ENCODE results near the gene TMEM132D.

TMEM132D gene

GRCh38 chr12:129676411-129676810, 227.4 kb downstream of the TMEM132D start:
- no peaks in the 10 kb centered on the region for H3K4me1 ChIP-seq (ENCODE audit: low read depth, poor library complexity, severe bottlenecking)
- H3K4me2 ChIP-seq: no peak overlapping the region
- TF ChIP-seq, protein P1, sequence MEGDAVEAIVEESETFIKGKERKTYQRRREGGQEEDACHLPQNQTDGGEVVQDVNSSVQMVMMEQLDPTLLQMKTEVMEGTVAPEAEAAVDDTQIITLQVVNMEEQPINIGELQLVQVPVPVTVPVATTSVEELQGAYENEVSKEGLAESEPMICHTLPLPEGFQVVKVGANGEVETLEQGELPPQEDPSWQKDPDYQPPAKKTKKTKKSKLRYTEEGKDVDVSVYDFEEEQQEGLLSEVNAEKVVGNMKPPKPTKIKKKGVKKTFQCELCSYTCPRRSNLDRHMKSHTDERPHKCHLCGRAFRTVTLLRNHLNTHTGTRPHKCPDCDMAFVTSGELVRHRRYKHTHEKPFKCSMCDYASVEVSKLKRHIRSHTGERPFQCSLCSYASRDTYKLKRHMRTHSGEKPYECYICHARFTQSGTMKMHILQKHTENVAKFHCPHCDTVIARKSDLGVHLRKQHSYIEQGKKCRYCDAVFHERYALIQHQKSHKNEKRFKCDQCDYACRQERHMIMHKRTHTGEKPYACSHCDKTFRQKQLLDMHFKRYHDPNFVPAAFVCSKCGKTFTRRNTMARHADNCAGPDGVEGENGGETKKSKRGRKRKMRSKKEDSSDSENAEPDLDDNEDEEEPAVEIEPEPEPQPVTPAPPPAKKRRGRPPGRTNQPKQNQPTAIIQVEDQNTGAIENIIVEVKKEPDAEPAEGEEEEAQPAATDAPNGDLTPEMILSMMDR (conservative IDR thresholded peaks at IDR 0.05; ENCODE audit: low read depth, low read length): no peak
- no peak overlapping the region for H3K9ac ChIP-seq
- H2AFZ ChIP-seq (ENCODE audit: low read depth): no peak overlapping the region
- no peaks in the 10 kb centered on the region for H3K36me3 ChIP-seq (ENCODE audit: insufficient read depth)
- H3K4me3 ChIP-seq (IDR thresholded peaks at IDR 0.05; ENCODE audit: insufficient read depth, low read depth, low read length): no peak overlapping the region
- no peak overlapping the region for H3K27ac ChIP-seq
- no peaks in the 10 kb centered on the region for H4K20me1 ChIP-seq (ENCODE audit: insufficient read depth)
- no peaks in the 10 kb centered on the region for H3K79me2 ChIP-seq (ENCODE audit: insufficient read depth, low read depth)
- H3K27me3 ChIP-seq (ENCODE audit: insufficient read depth, low read depth): no peaks in the 10 kb centered on the region

DNA sequence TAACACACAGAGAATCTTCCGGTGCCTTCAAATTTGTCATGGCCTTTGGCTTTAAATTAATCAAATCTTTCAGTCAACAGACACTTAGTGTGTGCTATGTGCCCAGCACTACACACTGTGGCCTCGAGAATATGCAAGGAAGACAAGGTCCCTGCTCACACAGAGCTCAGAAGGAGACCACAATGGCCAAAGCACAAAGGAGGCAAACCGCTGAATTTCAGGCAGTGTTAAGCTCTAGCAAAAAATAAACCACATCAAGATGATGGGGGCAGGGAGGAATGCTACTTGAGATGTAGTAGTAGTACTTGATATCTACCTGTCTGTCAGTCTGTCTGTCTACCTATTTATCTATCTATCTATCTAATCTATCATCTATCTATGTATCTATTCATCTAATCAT, 227.9 kb downstream of the TMEM132D start:
- H3K79me2 ChIP-seq (ENCODE audit: insufficient read depth, low read depth): no peaks in the 10 kb centered on the region
- no peak overlapping the region for H2AFZ ChIP-seq (ENCODE audit: low read depth)
- H3K9ac ChIP-seq: no peak overlapping the region
- TF ChIP-seq, protein P1 (conservative IDR thresholded peaks at IDR 0.05; ENCODE audit: low read depth, low read length): no peak
- H3K4me3 ChIP-seq (IDR thresholded peaks at IDR 0.05; ENCODE audit: insufficient read depth, low read depth, low read length): no peak overlapping the region
- H3K27ac ChIP-seq: no peak overlapping the region
- no peak overlapping the region for H3K4me2 ChIP-seq
- no peaks in the 10 kb centered on the region for H3K4me1 ChIP-seq (ENCODE audit: low read depth, poor library complexity, severe bottlenecking)
- no peaks in the 10 kb centered on the region for H4K20me1 ChIP-seq (ENCODE audit: insufficient read depth)
- no peaks in the 10 kb centered on the region for H3K36me3 ChIP-seq (ENCODE audit: insufficient read depth)
- no peaks in the 10 kb centered on the region for H3K27me3 ChIP-seq (ENCODE audit: insufficient read depth, low read depth)

- Histone ChIP-seq H3K27ac (no peak overlapping the region), H2AFZ (ENCODE audit: low read depth) (no peak overlapping the region), H3K9ac (no peak overlapping the region), H3K36me3 (ENCODE audit: insufficient read depth) (no peaks in the 10 kb centered on the region), H3K4me3 (IDR thresholded peaks at IDR 0.05; ENCODE audit: insufficient read depth, low read depth, low read length) (no peak overlapping the region), H3K4me1 (ENCODE audit: low read depth, poor library complexity, severe bottlenecking) (no peaks in the 10 kb centered on the region), H3K4me2 (no peak overlapping the region), H4K20me1 (ENCODE audit: insufficient read depth) (no peaks in the 10 kb centered on the region), H3K27me3 (ENCODE audit: insufficient read depth, low read depth) (no peaks in the 10 kb centered on the region), H3K79me2 (ENCODE audit: insufficient read depth, low read depth) (no peaks in the 10 kb centered on the region)
- TF ChIP-seq, protein P1 (conservative IDR thresholded peaks at IDR 0.05; ENCODE audit: low read depth, low read length): no peak
Measured at GRCh38 chr12:129675496-129675895, 228.3 kb downstream of the TMEM132D start.

DNA sequence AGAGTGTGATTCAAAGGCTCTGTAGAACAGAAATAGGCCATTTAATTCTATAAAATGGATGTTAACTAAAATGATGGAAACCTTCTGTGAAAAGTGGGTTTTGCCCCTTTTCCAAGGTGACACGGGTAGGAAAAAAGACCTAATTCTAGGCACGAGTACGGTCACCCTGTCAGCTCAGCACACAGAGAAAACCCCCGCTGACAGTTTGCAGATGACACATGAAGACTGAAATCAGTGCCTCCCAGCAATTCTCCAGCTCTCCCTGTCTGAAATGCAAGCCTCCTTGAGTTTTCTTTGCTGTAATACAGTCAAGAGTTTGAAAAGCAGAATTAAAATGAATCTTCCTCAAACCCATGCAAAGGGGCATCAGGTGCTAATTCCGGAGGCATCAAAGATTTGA, 230.0 kb downstream of the TMEM132D start:
- TF ChIP-seq, protein P1 (conservative IDR thresholded peaks at IDR 0.05; ENCODE audit: low read depth, low read length): no peak
- Histone ChIP-seq H3K79me2 (ENCODE audit: insufficient read depth, low read depth) (no peaks in the 10 kb centered on the region), H3K36me3 (ENCODE audit: insufficient read depth) (no peaks in the 10 kb centered on the region), H4K20me1 (ENCODE audit: insufficient read depth) (no peaks in the 10 kb centered on the region), H2AFZ (ENCODE audit: low read depth) (no peak overlapping the region), H3K9ac (no peak overlapping the region), H3K27ac (no peak overlapping the region), H3K4me1 (ENCODE audit: low read depth, poor library complexity, severe bottlenecking) (no peaks in the 10 kb centered on the region), H3K4me3 (IDR thresholded peaks at IDR 0.05; ENCODE audit: insufficient read depth, low read depth, low read length) (no peak overlapping the region), H3K27me3 (ENCODE audit: insufficient read depth, low read depth) (no peaks in the 10 kb centered on the region), H3K4me2 (no peak overlapping the region)
